PC-9 (cell line): ENCODE results near the gene PCSK5. TPM values are rescaled to one million over a fixed set of nuclear protein-coding genes. Genes with fewer than 3 reads are reported as not detected.

Experiments used
- BruUV-seq: library from RNA; stranded (reverse); fragments of 400-500 nt; replicated peaks from 2 replicates; lab custom pipeline; 2021; lab: Mats Ljungman, UMichigan
- CTCF ChIA-PET: fragments of 300-600 bp; sonication (Branson Sonifier 250); formaldehyde crosslinking; loops from one replicate; lab custom pipeline; 2022; ENCODE audit warnings: antibody characterized with exemption; lab: Charles Lee
- POLR2A ChIA-PET: fragments of 300-600 bp; sonication (Branson Sonifier 250); formaldehyde crosslinking; loops from one replicate; lab custom pipeline; 2022; ENCODE audit warnings: antibody characterized with exemption; ENCODE audit not compliant: unreplicated experiment; lab: Charles Lee
- DNase-seq, 2 experiments: peaks; one replicate each; pipeline versions ENCODE4 v3.0.0 to v3.0.0-alpha.2; 2015 to 2022; ENCODE audit warnings: mixed read lengths in 1 of 2
- H2AFZ ChIP-seq: fragments of 200-600 bp; sonication (generic); 2 replicates; pipeline ENCODE4 v1.8.1; 2017; ENCODE audit warnings: antibody characterized with exemption
- H3F3A ChIP-seq: fragments of 200-600 bp; sonication (generic); 2 replicates; pipeline ENCODE4 v1.8.1; 2017; ENCODE audit warnings: antibody characterized with exemption, mild to moderate bottlenecking, low read depth; ENCODE audit not compliant: insufficient read depth
- H3K27ac ChIP-seq: fragments of 200-600 bp; sonication (generic); 2 replicates; pipeline ENCODE4 v1.6.1; 2016; ENCODE audit warnings: mixed run types
- H3K27me3 ChIP-seq: fragments of 200-600 bp; sonication (generic); 2 replicates; pipeline ENCODE4 v1.6.1; 2016; ENCODE audit warnings: low read depth, mixed run types; ENCODE audit not compliant: insufficient read depth
- H3K36me3 ChIP-seq: fragments of 200-600 bp; sonication (generic); 2 replicates; pipeline ENCODE4 v1.6.1; 2016; ENCODE audit warnings: low read depth, mixed run types
- H3K4me1 ChIP-seq: fragments of 200-600 bp; sonication (generic); replicated peaks from 2 replicates; pipeline ENCODE4 v1.6.1; 2016; ENCODE audit warnings: mixed run types; ENCODE audit not compliant: insufficient read depth
- H3K4me2 ChIP-seq: fragments of 200-600 bp; sonication (generic); 2 replicates; pipeline ENCODE4 v1.6.1; 2017; ENCODE audit warnings: mixed run types
- H3K4me3 ChIP-seq: fragments of 200-600 bp; sonication (generic); 2 replicates; pipeline ENCODE4 v1.6.1; 2016; ENCODE audit warnings: mixed run types
- H3K79me2 ChIP-seq: fragments of 200-600 bp; sonication (generic); 2 replicates; pipeline ENCODE4 v1.6.1; 2017; ENCODE audit warnings: low read depth, mixed run types
- H3K9me2 ChIP-seq: fragments of 200-600 bp; sonication (generic); 2 replicates; pipeline ENCODE4 v1.8.1; 2017; ENCODE audit warnings: mild to moderate bottlenecking; ENCODE audit not compliant: insufficient read depth
- H3K9me3 ChIP-seq: fragments of 200-600 bp; sonication (generic); 2 replicates; pipeline ENCODE4 v1.8.1; 2016; ENCODE audit warnings: low read depth; ENCODE audit not compliant: insufficient read depth
- H4K20me1 ChIP-seq: fragments of 200-600 bp; sonication (generic); 2 replicates; pipeline ENCODE4 v1.8.1; 2017; ENCODE audit not compliant: insufficient read depth
- CTCF ChIP-seq: fragments of 200-600 bp; sonication (generic); conservative IDR thresholded peaks from 2 replicates; pipeline ENCODE4 v1.6.1; 2017; ENCODE audit warnings: mixed run types, antibody characterized with exemption, mild to moderate bottlenecking, moderate library complexity
- EZH2 ChIP-seq: fragments of 200-600 bp; sonication (generic); IDR thresholded peaks from 2 replicates; pipeline ENCODE4 v1.8.0; 2017; ENCODE audit warnings: antibody characterized with exemption, low read depth
- intact Hi-C: fragments of 100-400 bp; cut with micrococcal nuclease; formaldehyde crosslinking; loops from one replicate; pipeline ENCODE4 v1.10.0; 2022; ENCODE audit not compliant: unreplicated experiment
- total RNA-seq: library from RNA; stranded (reverse); gene quantifications from 2 replicates; pipeline ENCODE4 v1.2.3, GENCODE V29; 2021

Gene PCSK5
- total RNA-seq, 1 experiment from 2014 or later: 8.2 TPM

DNA sequence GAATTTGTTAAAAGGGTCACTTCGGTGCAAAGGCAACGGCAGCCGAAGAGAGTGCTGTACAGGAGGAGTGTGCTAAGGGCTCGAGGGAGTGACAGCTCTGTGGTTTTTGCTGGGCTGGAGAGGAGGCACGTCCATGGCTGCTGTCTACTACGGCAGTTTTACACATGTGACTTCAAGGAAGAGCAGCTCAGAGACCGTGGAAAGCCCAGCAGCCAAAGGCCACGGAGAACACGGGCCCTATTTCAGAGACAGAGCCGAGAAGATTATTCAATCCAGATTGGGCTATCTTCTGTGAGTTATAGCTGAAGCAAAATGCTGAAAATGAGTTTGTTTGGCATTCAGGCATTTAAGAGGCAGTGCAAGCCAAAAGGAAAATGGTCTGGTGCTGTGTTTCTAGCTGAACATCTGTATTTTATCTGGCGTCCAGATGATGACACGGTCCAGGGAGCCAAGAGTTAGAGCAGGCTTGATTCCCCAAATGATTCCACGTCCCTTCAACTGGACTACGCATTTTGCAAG is 407.3 kb downstream of the PCSK5 start:
- Histone ChIP-seq H3K4me2 (no peak overlapping the region), H3K9me3 (no peaks in the 10 kb centered on the region), H3F3A (no peaks in the 10 kb centered on the region), H3K27me3 (no peaks in the 10 kb centered on the region), H4K20me1 (no peaks in the 10 kb centered on the region), H3K4me1 (no peaks in the 10 kb centered on the region), H3K4me3 (no peak overlapping the region), H3K27ac (no peak overlapping the region), H3K9me2 (no peaks in the 10 kb centered on the region), H3K36me3 (no peaks in the 10 kb centered on the region), H2AFZ (no peak overlapping the region), H3K79me2 (no peaks in the 10 kb centered on the region)
- intact Hi-C loops: loop anchor here (1.0 to 10.0 kb wide), 7 partner anchors 80 to 1523 kb away; partner anchors contain the start of gene PCSK5
- CTCF ChIA-PET: no interaction called here
- POLR2A ChIA-PET: no interaction called here
- no peak for TF ChIP-seq CTCF
- BruUV-seq: no TSS peak
- no peak for DNase-seq

DNA sequence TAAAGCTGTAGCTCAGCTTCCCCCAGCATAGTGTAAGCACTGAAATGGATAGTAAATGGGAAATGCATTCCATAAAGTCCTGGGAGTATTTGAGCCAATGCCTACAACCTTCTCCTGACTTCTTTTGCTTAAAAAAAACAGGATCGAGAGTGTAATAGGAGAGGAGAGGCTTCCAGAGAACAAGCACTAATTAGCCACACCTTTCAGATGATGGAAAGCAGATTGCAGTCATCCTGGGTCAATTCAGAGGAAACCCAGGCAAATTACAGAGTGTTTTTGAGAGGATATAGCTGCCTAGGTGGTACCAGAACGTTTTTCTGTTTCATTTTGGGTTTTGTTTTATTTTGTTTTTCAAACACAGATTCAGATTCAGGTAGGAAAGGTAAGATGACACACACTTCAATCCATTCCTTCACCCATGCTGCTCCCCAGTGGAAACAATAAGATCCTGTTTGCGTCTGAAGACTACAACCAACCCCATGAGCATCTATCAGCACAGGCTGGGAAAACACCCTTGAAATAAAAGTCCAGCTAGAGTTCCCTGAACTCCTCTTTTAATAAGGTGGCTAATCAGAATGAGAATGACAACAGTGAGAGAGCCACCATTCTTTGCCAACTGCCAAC is 408.2 kb downstream of the PCSK5 start:
- H3K9me2 ChIP-seq: no peaks in the 10 kb centered on the region
- CTCF ChIA-PET: interaction anchor here (0.6 to 0.7 kb wide), 3 partner anchors 432 to 1038 kb away, joined by 3 read pairs; no protein-coding TSS in a partner anchor
- H2AFZ ChIP-seq: no peak overlapping the region
- POLR2A ChIA-PET: interaction anchor here (0.8 kb wide), 1 partner anchor 211 kb away, joined by 6 read pairs; no protein-coding TSS in a partner anchor
- intact Hi-C loops: loop anchor here (1.0 to 10.0 kb wide), 7 partner anchors 81 to 1524 kb away; partner anchors contain the start of gene PCSK5
- H3K27ac ChIP-seq: no peak overlapping the region
- no peaks in the 10 kb centered on the region for H3K36me3 ChIP-seq
- no peaks in the 10 kb centered on the region for H4K20me1 ChIP-seq
- H3K9me3 ChIP-seq: no peaks in the 10 kb centered on the region
- TF ChIP-seq CTCF: peak; percentile 52
- no peak for TF ChIP-seq EZH2
- H3K27me3 ChIP-seq: no peaks in the 10 kb centered on the region
- no peaks in the 10 kb centered on the region for H3K4me1 ChIP-seq
- H3F3A ChIP-seq: no peaks in the 10 kb centered on the region
- H3K4me3 ChIP-seq: no peak overlapping the region
- H3K79me2 ChIP-seq: no peaks in the 10 kb centered on the region
- no peak overlapping the region for H3K4me2 ChIP-seq
- peak in 1 of 2 experiments; percentile 17 for DNase-seq
- no TSS peak for BruUV-seq

- TF ChIP-seq CTCF (no peak), EZH2 (no peak)
- ChIA-PET POLR2A (interaction anchor here (0.7 kb wide), 1 partner anchor 23 kb away, joined by 3 read pairs; no protein-coding TSS in a partner anchor), CTCF (interaction anchor here (0.6 to 0.8 kb wide), 7 partner anchors 8 to 1146 kb away, joined by 3 to 14 read pairs (median 6); no protein-coding TSS in a partner anchor)
- Histone ChIP-seq H3K4me1 (no peaks in the 10 kb centered on the region), H3F3A (no peaks in the 10 kb centered on the region), H3K4me2 (no peak overlapping the region), H4K20me1 (no peaks in the 10 kb centered on the region), H3K27ac (no peak overlapping the region), H3K9me2 (no peaks in the 10 kb centered on the region), H2AFZ (no peak overlapping the region), H3K9me3 (no peaks in the 10 kb centered on the region), H3K36me3 (no peaks in the 10 kb centered on the region), H3K27me3 (no peaks in the 10 kb centered on the region), H3K79me2 (no peaks in the 10 kb centered on the region), H3K4me3 (no peak overlapping the region)
- intact Hi-C loops: loop anchor here (2.0 to 10.0 kb wide), 4 partner anchors 92 to 1102 kb away; partner anchors contain the start of gene RFK
- DNase-seq: no peak
- BruUV-seq: no TSS peak
Observed at GRCh38 chr9:76302543-76302942, 412.1 kb downstream of the PCSK5 start.
